NK-92 (cell line): ENCODE measurements around the gene FLCN.

ENCODE experiments used
- DNase-seq: peaks from one replicate; lab custom pipeline; 2025; ENCODE audit not compliant: unreplicated experiment; lab: John Stamatoyannopoulos, UW

FLCN gene

DNA sequence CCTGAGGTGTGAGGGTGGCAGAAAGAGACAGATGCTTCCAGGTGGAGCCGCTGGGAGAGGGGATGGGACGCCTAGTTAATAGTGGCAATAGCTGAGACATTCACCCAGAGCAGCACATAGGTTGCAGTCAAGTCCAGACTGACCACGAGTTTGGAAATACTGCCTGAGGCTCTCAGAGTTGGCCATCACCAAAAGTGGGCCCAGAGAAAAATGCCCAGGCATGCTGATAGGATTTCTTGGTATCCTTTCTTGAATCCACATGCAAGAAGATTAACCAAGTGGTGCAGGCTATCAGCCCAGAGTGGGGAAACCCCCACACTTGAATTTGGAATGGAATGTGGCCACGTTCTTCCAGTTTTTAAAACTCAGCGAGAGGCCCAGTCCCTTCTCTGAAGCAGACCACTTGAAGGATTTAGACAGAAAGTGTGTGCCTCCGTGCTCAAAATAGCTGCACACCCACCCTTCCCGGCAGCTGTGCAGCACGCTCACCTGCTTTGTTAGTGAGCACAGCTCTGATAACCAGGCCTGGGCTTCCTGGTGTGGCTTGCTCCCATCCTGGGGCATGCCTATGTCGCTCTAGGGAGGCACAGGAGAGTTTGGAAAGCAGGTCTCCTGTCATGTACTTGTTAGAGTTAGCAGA lies 66.5 kb downstream of the FLCN start:
- no peak for DNase-seq

DNA sequence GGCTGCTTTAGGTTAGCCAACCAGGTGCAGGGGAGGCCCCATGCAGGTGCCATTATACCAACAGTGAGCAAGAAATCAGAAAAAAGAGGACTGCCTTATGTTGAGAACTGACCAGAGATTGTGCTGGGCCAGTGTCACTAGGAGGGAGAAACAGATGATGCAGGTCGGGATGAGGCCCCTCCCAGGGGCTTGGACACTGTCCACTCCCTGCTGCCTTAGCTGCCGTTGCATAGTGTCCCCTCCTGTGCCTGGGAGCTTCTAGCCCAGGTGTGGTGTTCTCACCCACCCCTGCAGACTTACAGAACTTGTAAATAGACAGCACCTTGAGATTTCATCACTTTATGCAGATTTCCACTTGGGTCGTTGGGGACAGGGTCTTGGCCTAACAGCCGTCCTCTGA lies 67.6 kb downstream of the FLCN start:
- DNase-seq = no peak

DNA sequence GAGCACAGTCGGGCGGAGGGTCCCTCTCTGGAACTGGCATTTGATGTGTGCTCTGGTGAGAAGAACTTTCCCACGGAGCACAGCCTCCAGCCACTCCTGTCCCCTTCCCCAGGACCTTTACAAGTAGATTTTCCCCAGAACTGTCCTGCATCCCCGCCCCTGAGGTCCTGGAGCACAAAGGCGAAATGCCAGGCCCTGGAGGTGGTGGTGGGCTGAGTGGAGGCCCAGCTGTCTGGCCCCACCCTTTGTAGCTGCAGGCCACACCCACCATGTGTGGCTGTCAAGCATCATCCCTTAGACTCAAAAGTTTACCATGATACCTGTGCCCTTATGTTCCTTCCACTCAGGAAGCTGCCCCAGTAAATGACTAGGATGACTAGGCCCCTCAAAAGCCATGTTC lies 68.6 kb downstream of the FLCN start:
- DNase-seq = no peak

DNA sequence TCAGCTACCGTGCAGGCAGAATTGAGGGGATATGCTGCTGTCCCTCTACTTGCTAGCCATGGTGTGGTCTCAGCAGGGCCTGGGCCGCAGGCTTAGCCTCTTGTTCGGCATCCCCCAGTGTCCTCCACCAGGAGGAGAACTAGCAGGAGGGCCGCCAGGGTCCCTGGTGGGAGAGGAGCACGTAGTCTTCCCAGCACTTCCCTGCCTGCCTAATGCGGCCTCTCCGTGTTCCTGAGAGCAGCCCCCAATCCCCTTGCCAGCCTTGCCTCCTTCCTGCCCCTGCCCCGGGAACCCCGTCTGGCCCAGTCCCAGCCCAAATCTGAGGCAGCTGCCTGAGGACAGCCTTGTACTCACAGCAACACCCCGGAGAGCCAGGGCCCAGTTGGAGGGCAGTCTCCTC lies 69.0 kb downstream of the FLCN start:
- DNase-seq = no peak

DNA sequence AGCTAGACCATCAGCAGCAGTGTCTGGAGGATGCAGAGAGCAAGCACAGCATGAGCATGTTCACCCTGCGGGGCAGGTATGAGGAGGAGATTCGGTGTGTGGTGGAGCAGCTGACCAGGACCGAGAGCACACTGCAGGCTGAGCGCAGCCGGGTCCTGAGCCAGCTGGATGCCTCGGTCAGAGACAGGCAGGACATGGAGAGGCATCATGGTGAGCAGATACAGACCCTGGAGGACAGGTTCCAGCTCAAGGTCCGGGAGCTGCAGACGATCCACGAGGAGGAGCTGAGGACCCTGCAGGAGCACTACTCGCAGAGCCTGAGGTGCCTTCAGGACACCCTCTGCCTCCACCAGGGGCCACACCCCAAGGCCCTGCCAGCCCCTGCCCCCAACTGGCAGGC lies 69.6 kb downstream of the FLCN start:
- no peak for DNase-seq

DNA sequence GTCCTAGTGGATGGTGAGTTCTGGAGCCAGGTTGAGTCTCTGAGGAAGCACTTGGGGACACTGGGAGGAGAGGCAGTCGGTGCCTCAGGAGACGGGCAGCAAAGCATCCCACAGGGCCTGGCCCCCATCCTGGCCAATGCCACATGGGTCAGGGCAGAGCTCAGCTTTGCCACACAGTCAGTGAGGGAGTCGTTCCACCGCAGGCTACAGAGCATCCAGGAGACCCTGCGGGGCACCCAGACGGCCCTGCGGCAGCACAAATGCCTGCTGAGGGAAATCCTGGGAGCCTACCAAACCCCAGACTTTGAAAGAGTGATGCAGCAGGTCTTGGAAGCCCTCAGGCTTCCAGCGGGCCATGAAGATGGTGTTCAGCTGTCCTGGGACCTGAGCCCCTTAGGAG lies 70.5 kb downstream of the FLCN start:
- no peak for DNase-seq

DNA sequence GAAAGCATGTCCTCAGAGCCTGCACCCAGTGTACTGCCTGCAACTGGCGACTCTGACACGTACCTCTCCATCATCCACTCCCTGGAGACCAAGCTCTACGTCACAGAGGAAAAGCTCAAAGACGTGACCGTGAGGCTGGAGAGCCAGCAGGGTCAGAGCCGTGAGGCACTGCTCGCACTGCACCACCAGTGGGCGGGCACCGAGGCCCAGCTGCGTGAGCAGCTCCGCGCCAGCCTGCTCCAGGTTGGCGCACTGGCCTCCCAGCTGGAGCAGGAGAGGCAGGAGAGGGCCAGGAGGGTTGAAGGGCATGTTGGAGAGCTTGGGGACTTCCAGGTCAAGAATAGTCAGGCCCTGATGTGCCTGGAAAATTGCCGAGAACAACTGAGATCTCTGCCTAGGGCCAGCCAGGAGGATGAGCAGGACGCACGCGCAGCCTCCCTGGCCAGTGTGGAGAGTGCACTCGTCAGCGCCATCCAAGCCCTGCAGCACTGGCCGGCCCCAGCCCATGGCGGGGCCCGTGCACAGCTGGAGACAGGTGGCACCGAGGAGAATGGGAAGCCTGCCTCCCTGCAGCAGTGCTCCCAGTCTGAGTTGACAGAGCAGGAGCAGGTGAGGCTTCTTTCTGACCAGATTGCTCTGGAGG lies 71.2 kb downstream of the FLCN start:
- DNase-seq = no peak

DNA sequence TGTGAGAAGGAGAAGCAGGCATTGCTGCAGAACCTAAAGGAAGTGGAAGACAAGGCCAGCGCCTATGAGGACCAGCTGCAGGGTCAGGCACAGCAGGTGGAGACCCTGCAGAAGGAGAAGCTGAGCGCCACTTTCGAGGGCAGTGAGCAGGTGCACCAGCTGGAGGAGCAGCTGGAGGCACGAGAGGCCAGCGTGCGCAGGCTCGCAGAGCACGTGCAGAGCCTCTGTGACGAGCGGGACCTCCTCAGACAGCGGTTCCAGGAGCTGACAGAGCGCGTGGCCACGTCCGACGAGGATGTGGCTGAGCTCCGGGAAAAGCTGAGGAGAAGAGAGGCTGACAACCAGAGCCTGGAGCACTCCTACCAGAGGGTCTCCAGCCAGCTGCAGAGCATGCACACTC lies 72.3 kb downstream of the FLCN start:
- no peak for DNase-seq

DNA sequence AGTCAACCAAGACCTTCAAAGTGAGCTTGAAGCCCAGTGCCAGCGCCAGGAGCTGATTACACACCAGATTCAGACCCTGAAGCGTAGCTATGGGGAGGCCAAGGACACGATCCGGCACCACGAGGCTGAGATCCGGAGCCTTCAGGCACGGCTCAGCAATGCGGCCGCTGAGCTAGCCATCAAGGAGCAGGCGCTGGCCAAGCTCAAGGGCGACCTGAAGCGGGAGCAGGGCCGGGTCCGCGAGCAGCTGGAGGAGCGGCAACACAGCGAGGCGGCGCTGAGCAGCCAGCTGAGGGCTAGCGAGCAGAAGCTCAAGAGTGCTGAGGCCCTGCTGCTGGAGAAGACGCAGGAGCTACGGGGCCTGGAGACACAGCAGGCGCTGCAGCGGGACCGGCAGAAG lies 72.8 kb downstream of the FLCN start:
- DNase-seq = no peak
